ENCODE data around the gene MAP2.

- TF ChIP-seq, protein P1, sequence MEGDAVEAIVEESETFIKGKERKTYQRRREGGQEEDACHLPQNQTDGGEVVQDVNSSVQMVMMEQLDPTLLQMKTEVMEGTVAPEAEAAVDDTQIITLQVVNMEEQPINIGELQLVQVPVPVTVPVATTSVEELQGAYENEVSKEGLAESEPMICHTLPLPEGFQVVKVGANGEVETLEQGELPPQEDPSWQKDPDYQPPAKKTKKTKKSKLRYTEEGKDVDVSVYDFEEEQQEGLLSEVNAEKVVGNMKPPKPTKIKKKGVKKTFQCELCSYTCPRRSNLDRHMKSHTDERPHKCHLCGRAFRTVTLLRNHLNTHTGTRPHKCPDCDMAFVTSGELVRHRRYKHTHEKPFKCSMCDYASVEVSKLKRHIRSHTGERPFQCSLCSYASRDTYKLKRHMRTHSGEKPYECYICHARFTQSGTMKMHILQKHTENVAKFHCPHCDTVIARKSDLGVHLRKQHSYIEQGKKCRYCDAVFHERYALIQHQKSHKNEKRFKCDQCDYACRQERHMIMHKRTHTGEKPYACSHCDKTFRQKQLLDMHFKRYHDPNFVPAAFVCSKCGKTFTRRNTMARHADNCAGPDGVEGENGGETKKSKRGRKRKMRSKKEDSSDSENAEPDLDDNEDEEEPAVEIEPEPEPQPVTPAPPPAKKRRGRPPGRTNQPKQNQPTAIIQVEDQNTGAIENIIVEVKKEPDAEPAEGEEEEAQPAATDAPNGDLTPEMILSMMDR (conservative IDR thresholded peaks at IDR 0.05 in 1 of 2, IDR thresholded peaks at IDR 0.05 in 1 of 2; ENCODE audit: low read depth in 1 of 2, low read length in 2 of 2), result no peak
- no peak for TF ChIP-seq EZH2 (IDR thresholded peaks at IDR 0.05; ENCODE audit: low read length, missing control alignments)
These were observed 105.7 kb downstream of the MAP2 start for GRCh38 chr2:209529579-209529978.
